OCI-LY7 (cell line): ENCODE data around the gene PCDH11Y.
"Not testable (repeated sequence)": the region's sequence is repeated elsewhere in the genome, so short reads cannot be mapped to it uniquely, and the experiment has no call there.

Experiments
- CTCF ChIP-seq: fragments of 200-600 bp; sonication (generic); conservative IDR thresholded peaks from 2 replicates; pipeline ENCODE4 v1.5.1; 2014; ENCODE audit warnings: mild to moderate bottlenecking, antibody characterized with exemption, low read length, moderate library complexity, mixed read lengths
- EZH2phosphoT487 ChIP-seq: fragments of 200-600 bp; sonication (generic); IDR thresholded peaks from 2 replicates; pipeline ENCODE4 v1.6.1; 2018; ENCODE audit warnings: low read depth, borderline replicate concordance, mild to moderate bottlenecking, mixed run types, antibody characterized with exemption, low read length, moderate library complexity, mixed read lengths

- not testable (repeated sequence) for TF ChIP-seq CTCF, EZH2phosphoT487
Observed at GRCh38 chrY:5709788-5710381, 709.8 kb downstream of the PCDH11Y start.
